PC-9 (cell line): ENCODE measurements around the gene KCNH6. TPM values are rescaled to one million over a fixed set of nuclear protein-coding genes. Genes with fewer than 3 reads are reported as not detected.

ENCODE experiments used
- BruUV-seq: library from RNA; stranded (reverse); fragments of 400-500 nt; replicated peaks from 2 replicates; lab custom pipeline; 2021; lab: Mats Ljungman, UMichigan
- CTCF ChIA-PET: fragments of 300-600 bp; sonication (Branson Sonifier 250); formaldehyde crosslinking; loops from one replicate; lab custom pipeline; 2022; ENCODE audit warnings: antibody characterized with exemption; lab: Charles Lee
- POLR2A ChIA-PET: fragments of 300-600 bp; sonication (Branson Sonifier 250); formaldehyde crosslinking; loops from one replicate; lab custom pipeline; 2022; ENCODE audit warnings: antibody characterized with exemption; ENCODE audit not compliant: unreplicated experiment; lab: Charles Lee
- DNase-seq, 2 experiments: peaks; one replicate each; pipeline versions ENCODE4 v3.0.0 to v3.0.0-alpha.2; 2015 to 2022; ENCODE audit warnings: mixed read lengths in 1 of 2
- H2AFZ ChIP-seq: fragments of 200-600 bp; sonication (generic); 2 replicates; pipeline ENCODE4 v1.8.1; 2017; ENCODE audit warnings: antibody characterized with exemption
- H3F3A ChIP-seq: fragments of 200-600 bp; sonication (generic); 2 replicates; pipeline ENCODE4 v1.8.1; 2017; ENCODE audit warnings: antibody characterized with exemption, mild to moderate bottlenecking, low read depth; ENCODE audit not compliant: insufficient read depth
- H3K27ac ChIP-seq: fragments of 200-600 bp; sonication (generic); 2 replicates; pipeline ENCODE4 v1.6.1; 2016; ENCODE audit warnings: mixed run types
- H3K27me3 ChIP-seq: fragments of 200-600 bp; sonication (generic); 2 replicates; pipeline ENCODE4 v1.6.1; 2016; ENCODE audit warnings: low read depth, mixed run types; ENCODE audit not compliant: insufficient read depth
- H3K36me3 ChIP-seq: fragments of 200-600 bp; sonication (generic); 2 replicates; pipeline ENCODE4 v1.6.1; 2016; ENCODE audit warnings: low read depth, mixed run types
- H3K4me1 ChIP-seq: fragments of 200-600 bp; sonication (generic); replicated peaks from 2 replicates; pipeline ENCODE4 v1.6.1; 2016; ENCODE audit warnings: mixed run types; ENCODE audit not compliant: insufficient read depth
- H3K4me2 ChIP-seq: fragments of 200-600 bp; sonication (generic); 2 replicates; pipeline ENCODE4 v1.6.1; 2017; ENCODE audit warnings: mixed run types
- H3K4me3 ChIP-seq: fragments of 200-600 bp; sonication (generic); 2 replicates; pipeline ENCODE4 v1.6.1; 2016; ENCODE audit warnings: mixed run types
- H3K79me2 ChIP-seq: fragments of 200-600 bp; sonication (generic); 2 replicates; pipeline ENCODE4 v1.6.1; 2017; ENCODE audit warnings: low read depth, mixed run types
- H3K9me2 ChIP-seq: fragments of 200-600 bp; sonication (generic); 2 replicates; pipeline ENCODE4 v1.8.1; 2017; ENCODE audit warnings: mild to moderate bottlenecking; ENCODE audit not compliant: insufficient read depth
- H3K9me3 ChIP-seq: fragments of 200-600 bp; sonication (generic); 2 replicates; pipeline ENCODE4 v1.8.1; 2016; ENCODE audit warnings: low read depth; ENCODE audit not compliant: insufficient read depth
- H4K20me1 ChIP-seq: fragments of 200-600 bp; sonication (generic); 2 replicates; pipeline ENCODE4 v1.8.1; 2017; ENCODE audit not compliant: insufficient read depth
- EZH2 ChIP-seq: fragments of 200-600 bp; sonication (generic); IDR thresholded peaks from 2 replicates; pipeline ENCODE4 v1.8.0; 2017; ENCODE audit warnings: antibody characterized with exemption, low read depth
- intact Hi-C: fragments of 100-400 bp; cut with micrococcal nuclease; formaldehyde crosslinking; loops from one replicate; pipeline ENCODE4 v1.10.0; 2022; ENCODE audit not compliant: unreplicated experiment
- total RNA-seq: library from RNA; stranded (reverse); gene quantifications from 2 replicates; pipeline ENCODE4 v1.2.3, GENCODE V29; 2021
- TF ChIP-seq, protein P1 (sequence below): fragments of 200-600 bp; sonication (generic); conservative IDR thresholded peaks from 2 replicates; pipeline ENCODE4 v1.6.1; 2017; ENCODE audit warnings: mixed run types, antibody characterized with exemption, mild to moderate bottlenecking, moderate library complexity

KCNH6 gene
- total RNA-seq, 1 experiment from 2014 or later = not detected

DNA sequence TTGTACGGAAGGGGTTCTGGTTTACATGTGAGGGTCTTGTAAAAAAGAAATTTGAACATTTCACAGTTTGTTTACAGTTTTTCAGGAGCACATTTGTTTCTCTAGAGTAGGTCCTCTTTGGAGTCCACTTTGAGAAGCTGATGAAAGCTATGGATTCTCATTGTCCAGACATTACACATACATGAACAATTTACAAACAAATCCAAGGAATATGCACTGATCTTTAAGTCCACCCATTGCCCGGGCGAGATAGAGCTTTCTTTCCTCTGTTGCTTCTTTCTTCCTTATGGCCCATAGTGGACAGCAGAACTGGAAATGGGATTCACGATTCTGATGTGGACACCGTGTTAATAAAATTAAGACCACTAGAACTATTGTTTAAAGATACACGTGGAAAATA lies 29.1 kb downstream of the KCNH6 start:
- H3K9me3 ChIP-seq = no peaks in the 10 kb centered on the region
- H3K27ac ChIP-seq = no peak overlapping the region
- H2AFZ ChIP-seq = no peak overlapping the region
- peak overlapping the region; percentile 92 for H3K4me2 ChIP-seq
- H3K36me3 ChIP-seq = peaks cover 9% of the 10 kb centered on the region; the same call in 1 of the 2 replicates
- no TSS peak for BruUV-seq
- peaks cover 22% of the 10 kb centered on the region for H3K4me1 ChIP-seq
- peak overlapping the region; percentile 75 for H3K4me3 ChIP-seq
- TF ChIP-seq, protein P1, sequence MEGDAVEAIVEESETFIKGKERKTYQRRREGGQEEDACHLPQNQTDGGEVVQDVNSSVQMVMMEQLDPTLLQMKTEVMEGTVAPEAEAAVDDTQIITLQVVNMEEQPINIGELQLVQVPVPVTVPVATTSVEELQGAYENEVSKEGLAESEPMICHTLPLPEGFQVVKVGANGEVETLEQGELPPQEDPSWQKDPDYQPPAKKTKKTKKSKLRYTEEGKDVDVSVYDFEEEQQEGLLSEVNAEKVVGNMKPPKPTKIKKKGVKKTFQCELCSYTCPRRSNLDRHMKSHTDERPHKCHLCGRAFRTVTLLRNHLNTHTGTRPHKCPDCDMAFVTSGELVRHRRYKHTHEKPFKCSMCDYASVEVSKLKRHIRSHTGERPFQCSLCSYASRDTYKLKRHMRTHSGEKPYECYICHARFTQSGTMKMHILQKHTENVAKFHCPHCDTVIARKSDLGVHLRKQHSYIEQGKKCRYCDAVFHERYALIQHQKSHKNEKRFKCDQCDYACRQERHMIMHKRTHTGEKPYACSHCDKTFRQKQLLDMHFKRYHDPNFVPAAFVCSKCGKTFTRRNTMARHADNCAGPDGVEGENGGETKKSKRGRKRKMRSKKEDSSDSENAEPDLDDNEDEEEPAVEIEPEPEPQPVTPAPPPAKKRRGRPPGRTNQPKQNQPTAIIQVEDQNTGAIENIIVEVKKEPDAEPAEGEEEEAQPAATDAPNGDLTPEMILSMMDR = no peak
- TF ChIP-seq EZH2 = no peak
- H3F3A ChIP-seq = no peaks in the 10 kb centered on the region; the same call in 1 of the 2 replicates
- no peaks in the 10 kb centered on the region for H3K27me3 ChIP-seq
- H3K79me2 ChIP-seq = peaks cover 76% of the 10 kb centered on the region
- CTCF ChIA-PET = no interaction called here
- no peaks in the 10 kb centered on the region for H3K9me2 ChIP-seq
- POLR2A ChIA-PET = no interaction called here
- intact Hi-C loops = loop anchor here (5.0 kb wide), 1 partner anchor 105 kb away; the partner anchor contains the start of gene CYB561
- H4K20me1 ChIP-seq = peaks cover 59% of the 10 kb centered on the region
- DNase-seq = no peak

DNA sequence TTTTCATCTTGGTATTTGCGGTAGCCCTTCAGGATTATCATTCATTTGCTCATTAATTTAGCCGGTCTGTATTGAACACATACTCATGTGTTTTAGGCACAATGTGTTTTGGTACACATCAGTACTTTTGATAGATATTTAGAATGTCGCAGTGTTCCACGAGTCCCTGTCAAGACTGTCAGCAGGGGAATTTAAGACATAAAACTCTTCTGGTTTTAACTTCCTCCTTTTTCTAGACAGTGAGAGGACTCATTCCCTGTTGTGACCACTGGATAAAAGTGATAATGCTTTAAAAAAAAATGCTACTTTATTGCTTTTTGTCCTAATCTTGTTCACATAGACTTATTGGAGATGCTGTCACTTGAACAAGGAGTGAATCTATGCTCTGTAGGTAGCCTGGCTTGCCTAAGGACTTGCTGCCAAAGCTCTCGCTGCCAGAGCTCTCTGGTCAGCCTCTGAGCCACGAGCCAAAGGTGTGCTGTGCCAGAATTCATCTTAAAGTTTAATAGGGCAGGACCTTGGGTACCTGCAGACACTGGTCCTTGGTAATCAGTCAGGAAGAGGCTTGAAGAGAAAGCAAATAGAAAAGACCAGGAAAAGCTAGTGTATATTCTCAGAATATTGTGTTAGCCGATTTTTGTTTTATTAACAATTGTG lies 32.5 kb downstream of the KCNH6 start:
- Histone ChIP-seq H3K79me2 (peaks cover 96% of the 10 kb centered on the region), H3K27ac (no peak overlapping the region), H3K4me1 (peaks cover 12% of the 10 kb centered on the region), H3K4me3 (no peak overlapping the region), H3K9me3 (no peaks in the 10 kb centered on the region), H3K9me2 (no peaks in the 10 kb centered on the region), H3K4me2 (no peak overlapping the region), H2AFZ (no peak overlapping the region), H4K20me1 (peaks cover 86% of the 10 kb centered on the region), H3K36me3 (peaks cover 9% of the 10 kb centered on the region; the same call in 1 of the 2 replicates), H3K27me3 (no peaks in the 10 kb centered on the region), H3F3A (peaks cover 6% of the 10 kb centered on the region)
- no TSS peak for BruUV-seq
- ChIA-PET CTCF (no interaction called here), POLR2A (interaction anchor here (0.6 kb wide), 1 partner anchor 380 kb away, joined by 3 read pairs; no protein-coding TSS in a partner anchor)
- intact Hi-C loops = no loop called here
- DNase-seq = no peak
- no peak for TF ChIP-seq EZH2
- TF ChIP-seq, protein P1 = no peak

GRCh38 chr17:63557416-63557815 lies 34.3 kb downstream of the KCNH6 start:
- Histone ChIP-seq H3K4me3 (no peak overlapping the region), H3K9me2 (no peaks in the 10 kb centered on the region), H3K27ac (no peak overlapping the region), H4K20me1 (peaks cover 91% of the 10 kb centered on the region), H3K9me3 (no peaks in the 10 kb centered on the region), H3K4me1 (peaks cover 6% of the 10 kb centered on the region), H3K79me2 (peaks cover 94% of the 10 kb centered on the region), H3K4me2 (no peak overlapping the region), H3K27me3 (no peaks in the 10 kb centered on the region), H2AFZ (no peak overlapping the region), H3F3A (peaks cover 6% of the 10 kb centered on the region), H3K36me3 (peaks cover 8% of the 10 kb centered on the region; the same call in 1 of the 2 replicates)
- ChIA-PET POLR2A (no interaction called here), CTCF (no interaction called here)
- no peak for DNase-seq
- no TSS peak for BruUV-seq
- TF ChIP-seq EZH2 = no peak
- TF ChIP-seq, protein P1 = no peak
- intact Hi-C loops = no loop called here
